Activated CD8-positive, alpha-beta memory T cell treated with anti-CD3 and anti-CD28 coated beads, Interleukin-2, amount 50 U/mL, for 24 hours (primary cell): Measurements from ENCODE around the gene MAB21L1.

Experiments
- DNase-seq: peaks from one replicate; pipeline ENCODE4 v3.0.0-alpha.2; 2020; ENCODE audit errors: extremely low read depth

MAB21L1 gene

DNA sequence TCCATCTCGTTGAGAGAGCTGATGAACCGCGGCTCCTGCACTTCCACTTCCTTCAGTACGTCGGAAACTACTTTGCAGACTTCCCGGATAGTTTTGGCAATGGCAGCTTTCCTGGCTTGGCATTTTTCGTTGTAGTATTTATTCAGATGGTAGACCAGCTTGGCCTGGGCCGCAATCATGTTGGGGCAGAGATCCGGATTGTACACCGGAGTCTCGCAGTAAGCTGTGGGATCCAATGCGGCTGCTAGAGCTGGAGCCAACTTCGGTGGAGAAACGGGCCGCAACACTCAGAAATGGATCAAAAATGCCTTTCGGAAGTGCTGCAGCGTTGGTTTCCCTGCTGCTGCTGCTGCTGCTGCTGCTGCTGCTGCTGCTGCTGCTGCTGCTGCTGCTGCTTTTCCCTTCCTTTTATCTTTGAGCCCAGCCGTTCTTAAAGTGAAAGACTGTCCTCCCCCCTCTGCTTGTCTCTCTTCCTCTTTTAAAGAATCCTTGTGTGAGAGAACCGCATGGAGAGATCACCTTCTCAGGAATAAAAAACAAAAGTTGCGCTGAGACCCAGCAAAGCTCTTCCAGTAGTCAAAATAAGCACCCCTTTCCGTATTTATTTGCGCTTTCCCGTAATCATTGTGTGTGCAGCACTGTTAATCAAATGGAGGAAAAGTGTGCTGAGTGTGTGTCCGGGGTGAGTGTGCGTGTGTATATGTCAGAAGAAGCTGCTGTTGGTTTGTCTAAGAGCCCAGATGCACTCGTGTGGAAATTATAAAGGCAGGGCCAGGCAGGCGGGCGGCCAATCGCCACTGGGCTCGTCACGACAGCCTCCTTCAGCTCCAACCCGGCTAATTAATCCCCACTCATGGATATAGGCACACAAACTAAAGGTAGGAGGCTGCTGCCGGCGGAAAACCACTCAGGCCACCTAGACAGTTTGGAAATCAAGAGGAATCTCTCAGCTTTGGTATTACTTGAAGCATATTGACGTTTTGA, at the start of gene MAB21L1:
Gene MAB21L1 (minus strand): TSS at position 730 of the 984 bp plus-strand sequence. CDS start 551 bp downstream, at position 179.
- DNase-seq: no peak

DNA sequence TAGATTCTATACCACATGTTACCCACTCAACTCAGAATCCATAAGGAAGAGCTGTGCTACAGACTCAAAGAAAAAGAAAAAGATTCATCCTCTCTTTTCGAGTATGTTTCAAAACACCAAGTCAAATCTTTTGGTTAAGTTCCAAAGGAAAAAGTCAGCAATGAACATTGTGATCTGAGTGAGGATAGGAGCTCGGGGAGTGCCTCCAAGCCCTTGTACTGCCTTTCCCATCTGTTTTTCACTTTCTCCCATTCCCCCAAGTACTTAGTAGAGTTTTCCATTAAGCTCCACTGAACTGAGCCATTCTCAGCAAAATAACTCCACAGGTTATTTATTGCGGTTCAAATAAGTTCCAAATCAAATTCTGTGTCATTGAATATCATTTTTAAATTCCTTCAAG, 47.7 kb upstream of the MAB21L1 start:
- no peak for DNase-seq

DNA sequence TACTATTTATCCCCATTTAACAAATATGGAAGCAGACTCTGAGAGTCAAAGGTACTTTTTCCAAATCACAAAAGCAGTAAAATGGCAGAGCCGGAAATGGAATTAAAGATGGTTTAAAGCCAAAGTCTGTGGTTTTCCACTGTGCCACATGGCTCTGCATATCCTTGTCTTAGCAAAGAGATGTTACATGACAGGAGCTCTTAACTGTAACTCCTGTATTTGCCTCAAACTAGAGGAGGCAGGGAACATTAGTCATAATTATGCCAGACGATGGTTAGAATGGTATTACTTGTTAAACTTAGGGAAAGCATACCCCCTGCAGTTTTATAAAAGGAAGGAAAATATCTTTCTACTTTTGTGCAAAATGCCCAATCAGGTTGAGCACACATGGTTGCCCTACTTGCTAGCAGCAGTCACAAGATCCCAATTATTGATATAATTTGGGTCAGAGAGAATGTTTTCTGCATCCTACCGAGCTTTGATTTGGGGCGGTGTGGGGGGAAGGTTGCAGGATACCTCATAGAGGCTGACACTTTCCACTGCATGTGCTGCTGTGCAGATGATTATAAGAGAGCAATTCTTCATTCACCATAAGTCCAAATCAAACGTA, 42.0 kb upstream of the MAB21L1 start:
- no peak for DNase-seq

DNA sequence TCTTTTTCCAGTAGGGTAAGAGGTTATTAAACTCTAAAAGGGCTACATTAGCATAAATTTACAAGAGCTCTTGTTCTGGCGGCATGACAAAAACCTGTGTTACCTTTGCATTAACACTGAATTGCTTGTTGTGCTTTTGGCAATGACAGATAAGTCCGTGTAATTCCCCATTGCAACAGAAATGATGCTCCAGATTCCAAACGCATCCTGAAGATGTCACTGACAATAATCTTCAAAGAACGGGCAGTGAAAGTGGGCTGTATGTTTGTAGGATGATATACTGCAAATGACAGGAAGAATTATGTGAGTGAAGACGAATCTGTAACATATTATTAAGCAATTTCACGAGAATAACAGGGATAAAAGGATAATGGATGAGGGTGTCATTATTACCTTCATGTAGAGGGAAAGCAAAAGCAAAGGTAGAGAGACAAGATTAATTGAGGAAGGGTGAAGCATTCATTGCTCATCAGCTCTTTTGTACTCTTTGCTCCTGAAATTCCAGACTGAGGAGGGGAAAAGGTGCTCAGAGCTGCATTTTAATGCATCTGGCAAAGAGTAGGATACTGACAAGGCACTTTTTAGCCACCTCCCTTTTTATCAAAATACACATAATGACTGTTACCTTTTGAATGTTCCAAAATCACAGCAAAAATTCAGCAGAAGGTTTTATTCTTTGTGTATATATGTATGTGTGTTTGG, 38.5 kb upstream of the MAB21L1 start:
- DNase-seq: no peak

DNA sequence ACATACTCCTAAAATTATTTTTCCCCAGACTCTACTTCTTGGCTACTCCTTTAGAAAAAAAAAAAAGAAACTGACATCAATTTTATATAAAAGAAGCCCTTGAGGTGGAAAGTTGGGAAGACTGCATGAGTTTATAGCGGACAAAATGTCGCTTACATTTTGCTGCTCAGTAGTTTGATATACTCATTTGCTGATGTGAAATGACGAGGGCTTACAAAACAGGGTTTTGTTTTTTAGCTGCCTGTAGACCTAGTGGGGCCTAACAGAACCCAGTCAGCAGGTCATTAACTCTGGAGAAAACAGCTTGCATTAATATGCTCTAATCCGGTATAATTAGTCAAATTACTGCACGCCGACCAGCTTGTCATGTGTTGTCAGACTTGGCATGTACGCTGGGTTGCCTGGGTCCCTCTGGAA, 37.6 kb upstream of the MAB21L1 start:
- no peak for DNase-seq

DNA sequence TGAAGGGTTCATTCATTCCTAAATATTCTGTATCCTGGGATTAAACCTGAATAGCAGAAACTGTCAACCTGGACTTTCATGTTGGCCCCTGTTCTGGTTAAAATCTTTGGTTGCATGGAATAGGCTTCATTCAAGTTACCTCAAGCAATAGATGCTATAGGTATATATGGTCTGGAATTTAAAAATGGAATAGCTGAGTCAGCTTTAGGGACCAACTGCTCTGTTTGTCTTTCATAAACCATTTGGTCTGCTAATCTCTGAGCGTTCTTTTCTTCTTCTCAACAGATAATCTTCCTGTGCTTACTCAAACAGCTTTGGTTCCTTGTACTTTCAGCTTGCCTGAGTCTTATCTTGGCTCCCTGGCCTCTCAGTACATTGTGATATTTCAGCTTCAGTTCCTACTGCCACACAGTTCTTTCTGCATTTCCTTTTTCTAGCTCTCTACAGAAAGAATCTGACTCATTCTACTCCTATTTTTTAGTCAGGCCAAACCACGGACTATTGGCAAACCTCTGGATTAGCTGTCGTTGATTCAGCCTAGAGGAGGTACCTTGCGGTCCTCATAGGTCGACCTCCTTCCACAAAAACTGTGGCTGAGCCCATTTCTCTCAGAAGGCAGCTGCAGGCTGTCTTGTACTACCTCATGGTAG, 35.9 kb upstream of the MAB21L1 start:
- no peak for DNase-seq

DNA sequence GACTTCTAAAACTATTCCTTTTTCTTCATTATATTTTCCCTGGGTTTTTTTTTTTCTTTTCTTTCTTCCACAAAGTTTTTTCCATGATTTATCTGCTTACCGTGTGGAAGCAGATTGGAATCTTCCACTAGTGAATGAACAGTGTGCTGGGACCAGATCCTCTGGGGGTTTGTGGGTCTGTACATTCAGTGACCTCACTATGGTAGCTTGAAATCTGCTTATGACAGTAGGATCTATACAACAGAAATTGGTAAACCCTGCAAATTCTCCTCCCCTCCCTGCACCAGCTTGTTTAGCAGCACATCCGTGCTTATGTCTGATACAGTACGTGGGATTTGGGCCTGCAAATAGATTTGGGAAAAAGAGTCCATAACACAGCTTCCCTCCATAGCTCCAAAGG, 26.0 kb upstream of the MAB21L1 start:
- DNase-seq: no peak

DNA sequence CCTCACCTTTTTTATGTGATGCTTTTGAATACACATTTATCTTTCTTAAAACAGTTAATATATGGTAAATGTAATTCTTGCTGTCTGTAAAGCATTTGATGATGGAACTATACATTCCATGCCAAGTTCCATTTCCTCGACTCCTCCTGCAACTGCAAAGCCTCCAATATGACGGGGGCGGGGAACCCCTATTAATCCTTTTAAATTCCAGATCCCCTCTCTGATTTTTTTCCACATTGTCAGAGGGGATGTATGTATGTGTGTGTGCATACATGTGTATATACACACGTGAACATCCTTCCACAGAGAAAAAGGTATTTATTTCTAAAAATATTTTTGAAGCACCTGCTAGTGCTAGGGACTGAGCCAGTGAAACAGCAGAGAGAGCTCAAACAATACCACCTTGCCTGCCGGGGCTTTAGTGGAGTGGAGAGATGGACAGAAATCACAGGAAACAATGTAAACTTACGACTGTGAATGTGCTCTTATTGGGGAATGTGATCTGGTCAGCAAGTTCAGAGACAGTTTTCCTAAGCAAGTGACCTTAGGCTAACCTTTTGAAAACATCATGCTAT, 25.3 kb upstream of the MAB21L1 start:
- no peak for DNase-seq

DNA sequence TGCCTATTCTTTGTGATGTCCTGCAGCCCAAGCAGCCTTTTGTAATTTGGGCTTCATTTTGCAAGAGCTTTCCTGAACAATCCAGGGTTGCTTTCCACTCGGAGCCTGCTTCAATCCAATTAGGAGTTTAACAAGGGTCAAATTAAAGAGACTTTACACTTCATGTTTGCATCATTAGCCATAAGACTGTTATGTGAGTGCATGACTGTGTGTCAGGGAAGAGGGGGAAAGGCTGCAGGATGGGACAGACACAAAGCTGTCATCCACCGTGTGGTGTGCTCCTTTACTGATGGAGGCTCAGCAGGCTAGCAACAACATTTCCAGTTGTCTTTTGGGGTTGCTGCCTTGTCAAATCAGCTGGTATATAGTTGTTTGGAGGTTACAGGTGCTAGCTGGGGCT, 23.7 kb upstream of the MAB21L1 start:
- no peak for DNase-seq

DNA sequence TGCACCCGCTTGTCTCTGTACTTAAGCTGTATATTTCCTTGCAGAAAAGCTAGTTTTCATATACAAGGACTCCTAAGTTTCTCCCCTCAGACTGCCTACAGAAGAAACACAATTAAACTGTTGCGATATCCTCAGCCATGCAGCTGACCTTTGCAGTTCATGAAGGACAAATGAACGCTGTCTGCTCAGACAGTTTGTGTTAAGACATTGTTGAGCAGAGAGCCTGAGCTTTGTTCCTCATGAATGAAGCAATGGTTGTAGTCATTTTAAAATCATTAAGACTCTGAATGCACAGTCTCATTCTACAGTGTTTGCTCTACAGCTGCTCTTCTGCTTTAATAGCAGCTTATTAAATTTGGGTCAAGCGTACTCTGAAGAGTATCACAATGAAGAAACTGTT, 23.2 kb upstream of the MAB21L1 start:
- no peak for DNase-seq

DNA sequence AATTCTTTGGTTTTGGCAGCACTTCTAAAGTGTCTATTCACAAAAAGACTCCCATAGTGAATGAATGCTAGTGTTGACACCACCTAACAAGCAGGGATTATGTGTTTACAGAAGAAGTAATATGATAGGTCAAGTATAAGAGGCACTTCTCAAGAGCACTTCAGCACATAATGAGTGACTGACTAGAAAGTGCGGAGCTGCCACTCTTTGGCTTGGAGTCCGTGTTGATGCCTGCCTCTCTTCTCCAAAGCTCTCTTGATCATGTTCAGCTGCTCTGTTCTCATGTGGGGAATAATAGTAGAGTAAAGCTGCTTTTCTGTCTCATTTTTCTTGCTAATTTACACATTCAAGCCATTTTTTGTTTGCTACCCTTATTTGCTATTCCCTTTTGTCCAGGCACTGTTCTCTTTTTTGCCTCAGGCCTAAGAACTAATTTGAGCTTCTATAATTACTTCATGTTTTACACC, 22.7 kb upstream of the MAB21L1 start:
- DNase-seq: no peak

DNA sequence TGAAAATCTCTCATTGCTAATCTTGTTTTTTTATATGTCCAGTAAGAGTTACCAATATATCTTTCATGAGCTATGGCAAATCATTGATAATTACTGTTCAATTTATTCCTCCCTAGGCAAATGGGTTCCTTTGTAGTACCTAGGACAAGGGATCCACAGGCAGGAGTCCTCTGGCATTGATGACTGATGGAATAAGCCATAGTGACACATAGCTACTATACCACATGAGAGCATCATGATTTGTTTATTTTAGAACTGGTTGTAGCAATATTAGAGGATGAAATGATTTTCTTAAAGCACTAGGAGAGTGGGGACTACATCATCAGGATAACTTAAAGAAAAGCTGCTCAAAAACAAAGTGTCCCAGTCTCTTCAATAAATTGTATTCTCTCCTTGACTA, 21.7 kb upstream of the MAB21L1 start:
- DNase-seq: no peak

DNA sequence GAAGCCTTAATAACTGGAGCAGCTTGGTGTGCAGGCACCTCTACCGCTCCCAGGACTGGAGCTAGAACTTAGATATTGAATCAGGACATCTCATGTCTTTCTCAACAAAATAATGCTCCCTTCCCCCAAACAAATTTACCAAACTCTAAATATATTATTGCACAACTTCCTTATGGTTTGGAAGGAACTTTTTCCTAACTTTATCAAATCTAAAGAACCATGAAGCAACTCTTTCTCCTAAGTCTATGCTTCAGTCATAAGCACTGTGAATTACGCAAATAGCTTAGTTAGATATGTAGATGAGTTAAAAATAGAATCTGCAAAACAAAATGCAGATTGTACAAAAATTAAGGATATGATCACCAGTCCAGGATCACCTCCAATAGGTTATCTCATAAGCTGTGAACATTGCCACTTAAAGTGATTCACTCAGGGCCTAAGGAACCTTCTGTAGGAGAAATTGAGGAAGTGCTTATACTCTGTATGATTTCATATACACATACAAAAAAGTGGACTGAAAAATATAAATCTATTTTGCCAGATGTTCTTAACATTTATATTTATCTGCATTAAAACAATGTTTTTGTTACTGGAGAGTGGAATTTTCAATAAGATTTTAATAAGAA, 20.4 kb upstream of the MAB21L1 start:
- DNase-seq: no peak

DNA sequence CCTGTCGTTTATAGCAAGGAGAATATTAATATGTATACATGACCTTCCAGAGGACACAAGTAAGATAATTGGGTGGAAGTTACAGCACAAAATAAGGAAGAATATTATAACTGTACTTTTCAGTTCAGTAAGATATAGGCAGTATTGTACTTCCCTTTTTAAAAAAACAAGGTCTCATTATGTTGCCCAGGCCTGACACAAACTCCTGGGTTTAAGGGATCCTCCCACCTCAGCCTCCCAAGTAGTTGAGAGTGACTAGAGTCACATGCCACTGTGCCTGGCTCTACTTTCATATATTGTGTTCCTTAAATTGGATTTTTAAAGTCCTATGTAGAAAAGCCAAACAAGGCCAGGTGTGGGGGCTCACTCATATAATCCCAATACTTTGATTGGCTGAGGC, 19.5 kb upstream of the MAB21L1 start:
- DNase-seq: no peak

DNA sequence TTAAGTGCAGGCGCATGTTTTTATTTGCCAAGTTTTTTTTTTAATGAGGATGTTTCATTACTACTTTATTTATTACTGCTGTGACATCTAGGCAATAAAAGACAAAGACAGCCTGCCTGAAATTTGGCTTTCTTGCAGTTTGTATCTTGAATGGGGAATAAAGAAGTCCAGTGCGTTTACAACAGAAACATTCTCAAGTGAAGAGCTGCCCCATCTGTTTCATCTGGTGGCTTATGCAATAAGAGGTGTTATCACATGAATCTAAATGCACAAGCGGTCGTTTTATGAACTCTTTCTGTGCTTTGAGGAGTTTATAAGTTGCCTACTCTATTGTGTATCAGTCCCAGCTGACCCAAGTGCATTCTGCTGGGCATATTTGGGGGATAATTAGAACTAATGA, 12.6 kb upstream of the MAB21L1 start:
- no peak for DNase-seq

DNA sequence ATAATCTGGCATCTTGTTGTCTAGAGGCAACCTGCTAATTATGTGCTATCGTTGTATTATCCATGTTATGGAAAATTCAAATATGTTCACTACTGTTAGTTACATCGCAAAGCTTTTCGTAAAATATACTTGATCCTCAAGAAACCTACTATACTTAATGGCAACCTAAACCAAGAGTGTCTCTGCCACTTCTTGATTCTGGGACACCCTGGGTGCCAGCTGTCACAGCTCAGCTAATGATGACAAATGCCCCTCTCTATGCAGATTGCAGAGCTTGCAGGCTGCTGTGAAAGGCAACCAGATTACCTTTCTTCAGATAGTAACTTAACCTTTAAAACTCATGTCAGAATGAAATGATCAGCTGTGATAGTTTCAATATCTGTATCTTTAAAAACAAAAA, 8.9 kb upstream of the MAB21L1 start:
- DNase-seq: no peak

DNA sequence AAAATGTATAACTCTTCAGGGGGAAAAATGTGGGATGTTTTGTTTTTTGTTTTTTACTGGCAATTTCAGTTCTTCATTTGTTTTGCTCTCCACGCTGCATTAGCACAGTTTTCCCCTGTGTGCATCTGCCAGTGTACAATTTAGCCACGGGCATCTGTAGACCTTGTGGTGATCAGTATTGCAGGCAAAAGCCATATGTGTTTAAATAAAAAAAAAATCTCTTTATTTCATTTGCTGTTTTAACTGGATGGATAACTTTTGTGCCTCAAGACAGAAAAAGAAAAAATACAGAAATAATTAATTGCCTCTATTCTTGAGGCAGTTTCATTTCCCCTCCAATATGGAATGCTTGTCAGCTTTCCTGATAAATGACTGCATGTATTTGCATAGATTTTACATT, 7.9 kb upstream of the MAB21L1 start:
- no peak for DNase-seq

DNA sequence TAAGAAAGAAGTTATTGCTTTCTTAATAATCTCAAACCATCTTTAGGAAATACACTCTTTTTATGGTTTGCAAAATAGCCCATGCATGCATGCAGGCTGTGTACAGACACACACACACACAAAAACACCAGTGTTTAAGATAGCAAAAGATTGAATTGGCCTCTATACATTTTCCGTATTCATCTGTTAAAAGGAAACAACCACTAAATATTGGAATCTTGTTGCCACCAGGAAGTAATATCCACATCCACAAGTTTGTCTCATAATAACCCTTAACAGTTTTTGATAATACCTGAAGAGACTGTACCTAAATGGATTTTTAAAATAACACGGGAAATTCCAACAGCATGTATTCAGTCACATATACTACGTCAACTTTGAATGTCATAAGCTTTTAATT, 7.3 kb upstream of the MAB21L1 start:
- no peak for DNase-seq

DNA sequence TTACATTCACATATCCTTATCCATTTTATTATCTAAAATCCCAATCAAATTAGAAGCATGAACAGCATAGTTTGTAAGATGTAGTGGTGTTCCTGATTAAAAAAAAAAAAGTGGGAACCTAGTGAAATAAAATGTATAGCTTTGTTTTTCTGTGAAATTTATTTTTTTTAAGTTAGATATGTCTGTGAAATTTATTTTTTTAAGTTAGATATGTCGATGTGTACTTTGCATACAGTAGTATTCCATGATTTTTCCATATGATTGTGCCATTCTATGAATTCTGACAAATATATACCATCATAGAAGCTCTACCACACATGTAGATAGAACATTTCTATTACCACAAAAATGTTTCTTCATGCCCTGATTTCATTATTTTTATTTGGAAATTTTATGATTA, 6.0 kb upstream of the MAB21L1 start:
- no peak for DNase-seq

DNA sequence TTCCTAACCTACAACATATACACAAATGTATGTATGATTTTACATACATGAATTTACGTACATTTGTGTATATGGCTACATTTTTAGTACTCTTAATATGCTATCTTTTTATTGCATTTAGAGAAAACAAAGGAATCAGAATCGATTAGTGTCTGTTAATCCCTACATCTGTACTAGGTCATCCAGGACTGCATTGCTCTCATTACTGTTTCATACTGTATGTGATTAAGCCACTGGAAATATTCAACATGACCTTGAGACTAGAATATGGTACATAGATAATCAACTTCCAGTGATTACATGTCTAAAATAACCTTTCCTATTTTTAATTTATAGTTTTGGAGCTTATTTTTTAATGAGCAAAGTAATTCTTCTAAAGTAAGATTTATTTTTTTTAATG, 5.3 kb upstream of the MAB21L1 start:
- DNase-seq: no peak

DNA sequence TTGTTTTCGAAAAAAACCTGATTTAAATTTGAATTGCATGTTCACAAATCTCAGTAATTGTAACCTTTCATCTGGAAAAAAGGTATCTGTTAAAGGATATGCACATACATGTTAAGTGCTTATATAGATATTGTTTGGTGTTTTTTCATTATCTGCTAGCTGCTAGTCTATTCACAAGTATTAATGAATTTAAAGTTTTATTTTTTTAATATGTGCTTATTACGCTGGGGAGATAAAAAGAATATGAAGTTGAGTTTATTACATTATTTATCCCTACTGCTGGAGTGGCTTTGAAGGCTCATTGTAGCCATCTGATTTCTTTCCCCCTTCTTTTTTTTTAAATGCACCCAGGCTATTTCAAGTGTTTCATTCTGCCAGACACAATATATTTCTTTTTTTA, 3.9 kb upstream of the MAB21L1 start:
- DNase-seq: no peak
